GM12873 (cell line): ENCODE results near the gene ITIH2.

Experiments used
- CTCF ChIP-seq: IDR thresholded peaks from 2 replicates; pipeline ENCODE4 v1.5.1; 2012; ENCODE audit warnings: low read depth, mild to moderate bottlenecking, moderate library complexity, low read length, control low read depth; ENCODE audit not compliant: insufficient read depth; ENCODE audit errors: missing control alignments

The ITIH2 gene

DNA sequence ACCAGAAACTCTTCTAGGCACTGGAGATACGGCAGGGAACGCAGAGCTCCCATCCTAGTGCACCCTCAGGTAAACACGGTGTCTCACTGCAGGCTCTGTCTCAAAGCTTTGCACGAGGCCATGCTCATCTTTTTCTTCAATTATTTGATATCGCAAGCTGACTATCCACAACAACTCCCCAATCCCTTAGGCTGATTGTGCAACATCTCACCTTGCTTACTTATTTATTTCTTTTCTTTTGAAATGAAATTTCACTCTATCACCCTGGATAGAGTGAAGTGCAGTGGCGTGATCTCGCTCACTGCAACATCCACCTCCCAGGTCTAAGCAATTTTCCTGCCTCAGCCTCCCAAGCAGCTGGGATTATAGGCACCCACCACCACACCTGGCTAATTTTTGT is 12.4 kb downstream of the ITIH2 start:
- TF ChIP-seq CTCF: no peak

GRCh38 chr10:7717767-7718166 is 14.7 kb downstream of the ITIH2 start:
- TF ChIP-seq CTCF: no peak

DNA sequence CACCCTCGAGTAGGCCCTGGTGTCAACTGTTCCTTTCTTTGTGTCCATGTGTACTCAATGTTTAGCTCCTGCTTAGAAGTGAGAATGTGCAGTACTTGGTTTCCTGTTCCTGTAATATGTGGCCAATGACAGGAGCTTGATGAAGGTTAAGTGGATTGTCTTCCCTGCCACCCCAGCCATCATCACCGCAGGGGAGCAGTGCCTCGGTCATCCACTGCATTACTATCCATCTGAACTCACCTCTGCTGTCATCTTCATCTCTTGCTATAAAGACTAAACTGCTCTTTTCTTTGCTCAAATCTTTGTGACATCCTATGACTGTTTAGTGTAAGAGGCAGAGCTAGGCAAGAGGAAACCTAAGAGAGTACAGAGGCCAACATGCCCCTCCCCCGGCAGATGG is 15.6 kb downstream of the ITIH2 start:
- TF ChIP-seq CTCF: no peak

- no peak for TF ChIP-seq CTCF
These were observed 17.4 kb downstream of the ITIH2 start for GRCh38 chr10:7720478-7720877.

GRCh38 chr10:7722927-7723529 is 19.9 kb downstream of the ITIH2 start:
- no peak for TF ChIP-seq CTCF

GRCh38 chr10:7734821-7735220 is 31.7 kb downstream of the ITIH2 start:
- no peak for TF ChIP-seq CTCF

DNA sequence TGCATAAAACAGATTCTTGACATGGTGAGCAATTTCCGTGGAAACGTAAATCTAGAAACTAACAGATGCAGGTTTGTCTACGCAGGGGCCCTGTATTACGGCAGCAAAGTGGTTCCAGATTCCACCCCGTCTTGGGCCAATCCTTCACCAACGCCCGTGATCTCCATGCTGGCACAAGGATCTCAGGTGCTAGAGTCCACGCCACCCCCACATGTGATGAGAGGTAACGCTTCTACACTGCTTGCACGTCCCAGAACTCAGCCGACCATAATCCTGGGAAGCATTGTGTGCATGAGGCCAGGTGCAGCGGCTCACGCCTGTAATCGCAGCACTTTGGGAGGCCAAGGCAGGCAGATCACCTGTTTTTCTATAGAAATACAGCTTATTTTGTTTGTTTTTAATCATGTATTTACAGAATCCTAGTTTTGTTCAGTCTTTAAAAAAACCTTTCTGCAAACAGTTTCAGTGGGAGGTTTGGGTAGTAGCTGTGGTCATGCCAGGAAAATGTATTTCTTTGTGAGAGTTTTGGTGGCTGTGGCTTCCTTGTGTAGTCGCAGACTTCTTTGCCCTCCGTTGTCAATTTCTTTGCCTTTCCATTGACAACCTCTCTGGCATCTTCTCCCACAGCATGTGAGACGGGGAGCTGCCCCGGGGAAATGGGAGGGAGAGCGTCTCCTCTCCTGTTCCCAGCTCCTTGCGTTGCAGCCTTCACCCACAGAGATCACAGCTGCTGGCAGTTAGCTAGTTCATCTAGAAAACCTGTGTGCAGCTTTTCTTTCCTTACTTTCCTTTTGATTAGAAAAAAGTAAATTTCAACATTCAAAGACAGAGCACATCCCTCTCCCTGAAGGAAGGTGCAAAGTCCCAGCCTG is 35.7 kb downstream of the ITIH2 start:
- no peak for TF ChIP-seq CTCF
